ENCODE results near the gene MUC6.

DNA sequence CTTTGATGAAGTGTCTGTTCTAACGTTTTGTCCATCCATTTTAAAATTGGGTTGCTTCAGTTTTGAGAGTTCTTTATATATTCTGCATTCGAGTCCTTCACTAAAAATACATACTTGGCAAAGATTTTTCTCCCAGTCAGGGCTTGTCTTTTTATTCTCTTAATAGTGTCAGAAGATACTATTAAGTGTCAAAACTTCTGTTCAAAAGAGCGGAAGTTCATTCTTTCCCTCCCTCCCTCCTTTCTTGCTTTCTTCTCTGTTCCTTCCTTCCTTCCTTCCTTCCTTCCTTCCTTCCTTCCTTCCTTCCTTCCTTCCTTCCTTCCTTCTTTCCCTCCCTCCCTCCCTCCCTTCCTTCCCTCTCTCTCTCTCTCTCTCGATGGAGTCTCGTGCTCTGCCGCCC is 7.6 kb upstream of the MUC6 start:
- TF ChIP-seq POLR2A (IDR thresholded peaks at IDR 0.05; ENCODE audit: control extremely low read depth in 1 of 2, low read depth in 2 of 2, low read length in 2 of 2): no peak
- TF ChIP-seq, protein P1, sequence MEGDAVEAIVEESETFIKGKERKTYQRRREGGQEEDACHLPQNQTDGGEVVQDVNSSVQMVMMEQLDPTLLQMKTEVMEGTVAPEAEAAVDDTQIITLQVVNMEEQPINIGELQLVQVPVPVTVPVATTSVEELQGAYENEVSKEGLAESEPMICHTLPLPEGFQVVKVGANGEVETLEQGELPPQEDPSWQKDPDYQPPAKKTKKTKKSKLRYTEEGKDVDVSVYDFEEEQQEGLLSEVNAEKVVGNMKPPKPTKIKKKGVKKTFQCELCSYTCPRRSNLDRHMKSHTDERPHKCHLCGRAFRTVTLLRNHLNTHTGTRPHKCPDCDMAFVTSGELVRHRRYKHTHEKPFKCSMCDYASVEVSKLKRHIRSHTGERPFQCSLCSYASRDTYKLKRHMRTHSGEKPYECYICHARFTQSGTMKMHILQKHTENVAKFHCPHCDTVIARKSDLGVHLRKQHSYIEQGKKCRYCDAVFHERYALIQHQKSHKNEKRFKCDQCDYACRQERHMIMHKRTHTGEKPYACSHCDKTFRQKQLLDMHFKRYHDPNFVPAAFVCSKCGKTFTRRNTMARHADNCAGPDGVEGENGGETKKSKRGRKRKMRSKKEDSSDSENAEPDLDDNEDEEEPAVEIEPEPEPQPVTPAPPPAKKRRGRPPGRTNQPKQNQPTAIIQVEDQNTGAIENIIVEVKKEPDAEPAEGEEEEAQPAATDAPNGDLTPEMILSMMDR (IDR thresholded peaks at IDR 0.05; ENCODE audit: control extremely low read depth in 1 of 3, insufficient read depth in 1 of 3, low read depth in 1 of 3, low read length in 3 of 3): no peak
- TF ChIP-seq SUZ12 (IDR thresholded peaks at IDR 0.05; ENCODE audit: low read length): no peak
- TF ChIP-seq FOSL1 (IDR thresholded peaks at IDR 0.05; ENCODE audit: insufficient read depth, low read depth, low read length): no peak
- no peak for TF ChIP-seq CREB1 (IDR thresholded peaks at IDR 0.05)
- no peak for TF ChIP-seq RAD21 (IDR thresholded peaks at IDR 0.05 in 1 of 2, conservative IDR thresholded peaks at IDR 0.05 in 1 of 2; ENCODE audit: low read depth in 2 of 2, low read length in 2 of 2)
- TF ChIP-seq SP1 (IDR thresholded peaks at IDR 0.05; ENCODE audit: low read depth, low read length): no peak
- TF ChIP-seq CHD2 (IDR thresholded peaks at IDR 0.05; ENCODE audit: low read length): no peak
- no peak for TF ChIP-seq CBX5 (IDR thresholded peaks at IDR 0.05; ENCODE audit: low read depth, low read length)
- no peak for TF ChIP-seq RNF2 (IDR thresholded peaks at IDR 0.05; ENCODE audit: borderline replicate concordance, low read depth, low read length, missing control alignments, poor library complexity, severe bottlenecking)
- TF ChIP-seq TAF1 (IDR thresholded peaks at IDR 0.05; ENCODE audit: low read depth, low read length): no peak
- TF ChIP-seq TCF12 (IDR thresholded peaks at IDR 0.05; ENCODE audit: low read depth, low read length): no peak
- TF ChIP-seq CEBPB (IDR thresholded peaks at IDR 0.05; ENCODE audit: low read depth, low read length): no peak

All from H1 (cell line).